ENCODE measurements around the gene URB2. TPM values are rescaled to one million over a fixed set of nuclear protein-coding genes. Genes with fewer than 3 reads are reported as not detected.

Gene URB2
- total and polyA plus RNA-seq, 2 experiments from 2014 or later, result 7.6 to 44.3 TPM

DNA sequence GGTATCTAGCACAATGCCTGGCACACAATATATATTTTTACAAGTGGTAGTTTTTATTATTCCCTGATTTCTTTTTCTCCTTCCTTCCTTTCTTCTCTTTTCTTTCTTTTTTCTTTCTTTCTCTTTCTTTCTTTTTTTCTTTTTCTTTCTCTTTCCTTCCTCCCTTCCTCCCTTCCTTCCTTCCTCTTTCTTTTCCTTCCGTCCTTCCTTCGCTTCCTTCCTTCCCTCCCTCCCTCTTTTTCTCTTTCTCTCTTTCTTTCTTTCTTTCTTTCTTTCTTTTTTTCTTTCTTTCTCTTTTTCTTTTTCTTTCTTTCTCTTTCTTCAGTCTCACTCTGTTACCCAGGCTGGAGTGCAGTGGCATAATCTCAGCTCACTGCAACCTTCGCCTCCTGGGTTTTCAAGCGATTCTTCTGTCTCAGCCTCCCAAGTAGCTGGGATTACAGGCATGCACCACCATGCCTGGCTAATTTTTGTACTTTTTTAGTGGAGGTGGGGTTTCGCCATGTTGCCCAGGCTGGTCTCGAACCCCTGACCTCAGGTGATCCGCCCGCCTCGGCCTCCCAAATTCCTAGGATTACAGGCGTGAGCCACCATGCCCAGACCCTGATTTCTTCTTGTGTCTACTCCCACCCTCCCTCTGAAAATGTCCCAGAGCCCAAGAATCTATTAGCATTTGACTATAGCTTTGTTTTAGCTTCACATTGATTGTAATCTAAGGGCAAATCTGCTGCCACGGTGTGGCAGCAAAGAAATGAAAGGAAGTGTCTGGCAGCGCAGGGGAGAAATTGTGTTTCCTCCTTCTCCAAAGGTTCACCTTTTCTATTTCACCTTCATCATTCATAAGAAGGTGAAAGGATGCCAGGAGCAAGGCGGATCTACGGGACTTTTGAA is 47.6 kb upstream of the URB2 start (continued):
- TF ChIP-seq, protein P1, sequence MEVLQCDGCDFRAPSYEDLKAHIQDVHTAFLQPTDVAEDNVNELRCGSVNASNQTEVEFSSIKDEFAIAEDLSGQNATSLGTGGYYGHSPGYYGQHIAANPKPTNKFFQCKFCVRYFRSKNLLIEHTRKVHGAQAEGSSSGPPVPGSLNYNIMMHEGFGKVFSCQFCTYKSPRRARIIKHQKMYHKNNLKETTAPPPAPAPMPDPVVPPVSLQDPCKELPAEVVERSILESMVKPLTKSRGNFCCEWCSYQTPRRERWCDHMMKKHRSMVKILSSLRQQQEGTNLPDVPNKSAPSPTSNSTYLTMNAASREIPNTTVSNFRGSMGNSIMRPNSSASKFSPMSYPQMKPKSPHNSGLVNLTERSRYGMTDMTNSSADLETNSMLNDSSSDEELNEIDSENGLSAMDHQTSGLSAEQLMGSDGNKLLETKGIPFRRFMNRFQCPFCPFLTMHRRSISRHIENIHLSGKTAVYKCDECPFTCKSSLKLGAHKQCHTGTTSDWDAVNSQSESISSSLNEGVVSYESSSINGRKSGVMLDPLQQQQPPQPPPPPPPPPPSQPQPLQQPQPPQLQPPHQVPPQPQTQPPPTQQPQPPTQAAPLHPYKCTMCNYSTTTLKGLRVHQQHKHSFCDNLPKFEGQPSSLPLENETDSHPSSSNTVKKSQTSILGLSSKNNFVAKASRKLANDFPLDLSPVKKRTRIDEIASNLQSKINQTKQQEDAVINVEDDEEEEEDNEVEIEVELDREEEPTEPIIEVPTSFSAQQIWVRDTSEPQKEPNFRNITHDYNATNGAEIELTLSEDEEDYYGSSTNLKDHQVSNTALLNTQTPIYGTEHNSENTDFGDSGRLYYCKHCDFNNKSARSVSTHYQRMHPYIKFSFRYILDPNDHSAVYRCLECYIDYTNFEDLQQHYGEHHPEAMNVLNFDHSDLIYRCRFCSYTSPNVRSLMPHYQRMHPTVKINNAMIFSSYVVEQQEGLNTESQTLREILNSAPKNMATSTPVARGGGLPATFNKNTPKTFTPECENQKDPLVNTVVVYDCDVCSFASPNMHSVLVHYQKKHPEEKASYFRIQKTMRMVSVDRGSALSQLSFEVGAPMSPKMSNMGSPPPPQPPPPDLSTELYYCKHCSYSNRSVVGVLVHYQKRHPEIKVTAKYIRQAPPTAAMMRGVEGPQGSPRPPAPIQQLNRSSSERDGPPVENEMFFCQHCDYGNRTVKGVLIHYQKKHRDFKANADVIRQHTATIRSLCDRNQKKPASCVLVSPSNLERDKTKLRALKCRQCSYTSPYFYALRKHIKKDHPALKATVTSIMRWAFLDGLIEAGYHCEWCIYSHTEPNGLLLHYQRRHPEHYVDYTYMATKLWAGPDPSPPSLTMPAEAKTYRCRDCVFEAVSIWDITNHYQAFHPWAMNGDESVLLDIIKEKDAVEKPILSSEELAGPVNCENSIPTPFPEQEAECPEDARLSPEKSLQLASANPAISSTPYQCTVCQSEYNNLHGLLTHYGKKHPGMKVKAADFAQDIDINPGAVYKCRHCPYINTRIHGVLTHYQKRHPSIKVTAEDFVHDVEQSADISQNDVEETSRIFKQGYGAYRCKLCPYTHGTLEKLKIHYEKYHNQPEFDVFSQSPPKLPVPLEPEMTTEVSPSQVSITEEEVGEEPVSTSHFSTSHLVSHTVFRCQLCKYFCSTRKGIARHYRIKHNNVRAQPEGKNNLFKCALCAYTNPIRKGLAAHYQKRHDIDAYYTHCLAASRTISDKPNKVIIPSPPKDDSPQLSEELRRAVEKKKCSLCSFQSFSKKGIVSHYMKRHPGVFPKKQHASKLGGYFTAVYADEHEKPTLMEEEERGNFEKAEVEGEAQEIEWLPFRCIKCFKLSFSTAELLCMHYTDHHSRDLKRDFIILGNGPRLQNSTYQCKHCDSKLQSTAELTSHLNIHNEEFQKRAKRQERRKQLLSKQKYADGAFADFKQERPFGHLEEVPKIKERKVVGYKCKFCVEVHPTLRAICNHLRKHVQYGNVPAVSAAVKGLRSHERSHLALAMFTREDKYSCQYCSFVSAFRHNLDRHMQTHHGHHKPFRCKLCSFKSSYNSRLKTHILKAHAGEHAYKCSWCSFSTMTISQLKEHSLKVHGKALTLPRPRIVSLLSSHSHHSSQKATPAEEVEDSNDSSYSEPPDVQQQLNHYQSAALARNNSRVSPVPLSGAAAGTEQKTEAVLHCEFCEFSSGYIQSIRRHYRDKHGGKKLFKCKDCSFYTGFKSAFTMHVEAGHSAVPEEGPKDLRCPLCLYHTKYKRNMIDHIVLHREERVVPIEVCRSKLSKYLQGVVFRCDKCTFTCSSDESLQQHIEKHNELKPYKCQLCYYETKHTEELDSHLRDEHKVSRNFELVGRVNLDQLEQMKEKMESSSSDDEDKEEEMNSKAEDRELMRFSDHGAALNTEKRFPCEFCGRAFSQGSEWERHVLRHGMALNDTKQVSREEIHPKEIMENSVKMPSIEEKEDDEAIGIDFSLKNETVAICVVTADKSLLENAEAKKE (CRISPR knock-in tag; IDR thresholded peaks at IDR 0.05), result no peak
- TF ChIP-seq CREB1 (CRISPR knock-in tag; IDR thresholded peaks at IDR 0.05; ENCODE audit: low read depth), result no peak

DNA sequence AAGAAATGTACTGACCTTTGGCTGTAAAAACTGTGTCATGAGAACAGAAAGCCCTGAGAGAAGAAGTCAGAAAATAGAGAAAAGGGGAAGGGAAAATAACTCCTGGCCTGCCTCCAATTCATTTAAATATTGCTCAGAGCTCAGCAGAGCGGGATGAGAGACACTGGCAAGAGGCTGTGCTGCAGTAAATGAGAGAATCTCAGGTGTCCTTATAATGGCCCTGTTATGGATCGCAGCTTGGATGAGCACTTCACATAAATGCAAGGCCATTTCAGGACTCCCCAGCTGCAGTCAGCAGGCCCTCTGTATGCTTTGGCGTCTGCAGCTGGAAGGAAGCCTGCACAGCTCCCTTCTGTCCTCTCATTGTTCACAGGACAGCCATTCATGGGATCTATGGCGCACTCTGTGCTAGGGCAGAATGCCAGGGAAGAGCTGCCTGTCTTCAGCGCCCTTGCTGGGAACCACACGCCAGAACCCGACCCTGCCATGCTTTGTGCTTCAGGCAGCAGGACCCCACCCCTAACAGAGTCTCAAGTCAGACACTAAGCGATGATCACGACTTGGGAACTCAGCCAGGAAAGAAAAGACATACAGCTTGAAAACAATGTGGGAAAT is 46.9 kb upstream of the URB2 start:
- H3K4me3 ChIP-seq, result no peak overlapping the region
- no peaks in the 10 kb centered on the region for H4K20me1 ChIP-seq (replicated peaks; ENCODE audit: insufficient read depth)
- no peak overlapping the region for H3K4me3 Mint-ChIP-seq
- no peak overlapping the region for H3K4me2 ChIP-seq
- H3K4me1 ChIP-seq (ENCODE audit: insufficient read depth), result no peaks in the 10 kb centered on the region
- H3K79me2 ChIP-seq (replicated peaks; ENCODE audit: insufficient read depth), result no peaks in the 10 kb centered on the region
- H3K4me1 Mint-ChIP-seq, result peaks cover 9% of the 10 kb centered on the region
- peaks cover 3% of the 10 kb centered on the region for H3K27me3 Mint-ChIP-seq (ENCODE audit: insufficient read depth, low read depth, poor library complexity)
- H3K36me3 Mint-ChIP-seq (ENCODE audit: low read depth), result no peaks in the 10 kb centered on the region
- no peaks in the 10 kb centered on the region for H3K9me2 ChIP-seq (ENCODE audit: insufficient read depth)
- H3F3A ChIP-seq (replicated peaks; ENCODE audit: low read depth), result no peaks in the 10 kb centered on the region
- H3K27ac Mint-ChIP-seq, result no peak overlapping the region
- H2AFZ ChIP-seq, result peak overlapping the region; percentile 97
- no peak for DNase-seq (ENCODE audit: low spot score)
- ATAC-seq, result peak; percentile 79
- no peaks in the 10 kb centered on the region for H3K27me3 ChIP-seq (ENCODE audit: insufficient read depth)
- no peaks in the 10 kb centered on the region; the same call in 2 of the 3 replicates for H3K9me3 Mint-ChIP-seq
- no peaks in the 10 kb centered on the region for H3K36me3 ChIP-seq (ENCODE audit: insufficient read depth)
- H3K27ac ChIP-seq (ENCODE audit: low read depth), result no peak overlapping the region
- TF ChIP-seq, protein P2, sequence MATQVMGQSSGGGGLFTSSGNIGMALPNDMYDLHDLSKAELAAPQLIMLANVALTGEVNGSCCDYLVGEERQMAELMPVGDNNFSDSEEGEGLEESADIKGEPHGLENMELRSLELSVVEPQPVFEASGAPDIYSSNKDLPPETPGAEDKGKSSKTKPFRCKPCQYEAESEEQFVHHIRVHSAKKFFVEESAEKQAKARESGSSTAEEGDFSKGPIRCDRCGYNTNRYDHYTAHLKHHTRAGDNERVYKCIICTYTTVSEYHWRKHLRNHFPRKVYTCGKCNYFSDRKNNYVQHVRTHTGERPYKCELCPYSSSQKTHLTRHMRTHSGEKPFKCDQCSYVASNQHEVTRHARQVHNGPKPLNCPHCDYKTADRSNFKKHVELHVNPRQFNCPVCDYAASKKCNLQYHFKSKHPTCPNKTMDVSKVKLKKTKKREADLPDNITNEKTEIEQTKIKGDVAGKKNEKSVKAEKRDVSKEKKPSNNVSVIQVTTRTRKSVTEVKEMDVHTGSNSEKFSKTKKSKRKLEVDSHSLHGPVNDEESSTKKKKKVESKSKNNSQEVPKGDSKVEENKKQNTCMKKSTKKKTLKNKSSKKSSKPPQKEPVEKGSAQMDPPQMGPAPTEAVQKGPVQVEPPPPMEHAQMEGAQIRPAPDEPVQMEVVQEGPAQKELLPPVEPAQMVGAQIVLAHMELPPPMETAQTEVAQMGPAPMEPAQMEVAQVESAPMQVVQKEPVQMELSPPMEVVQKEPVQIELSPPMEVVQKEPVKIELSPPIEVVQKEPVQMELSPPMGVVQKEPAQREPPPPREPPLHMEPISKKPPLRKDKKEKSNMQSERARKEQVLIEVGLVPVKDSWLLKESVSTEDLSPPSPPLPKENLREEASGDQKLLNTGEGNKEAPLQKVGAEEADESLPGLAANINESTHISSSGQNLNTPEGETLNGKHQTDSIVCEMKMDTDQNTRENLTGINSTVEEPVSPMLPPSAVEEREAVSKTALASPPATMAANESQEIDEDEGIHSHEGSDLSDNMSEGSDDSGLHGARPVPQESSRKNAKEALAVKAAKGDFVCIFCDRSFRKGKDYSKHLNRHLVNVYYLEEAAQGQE (IDR thresholded peaks at IDR 0.05; ENCODE audit: unreplicated experiment), result no peak
